Activated T-cell treated with anti-CD3 and anti-CD28 coated beads, Interleukin-2, amount 50 U/mL, for 48 hours (primary cell): Measurements from ENCODE around the gene CNEP1R1.

Experiments
- DNase-seq, 2 experiments: peaks; one replicate each; pipeline ENCODE4 v3.0.0-alpha.2; 2020

CNEP1R1 gene

DNA sequence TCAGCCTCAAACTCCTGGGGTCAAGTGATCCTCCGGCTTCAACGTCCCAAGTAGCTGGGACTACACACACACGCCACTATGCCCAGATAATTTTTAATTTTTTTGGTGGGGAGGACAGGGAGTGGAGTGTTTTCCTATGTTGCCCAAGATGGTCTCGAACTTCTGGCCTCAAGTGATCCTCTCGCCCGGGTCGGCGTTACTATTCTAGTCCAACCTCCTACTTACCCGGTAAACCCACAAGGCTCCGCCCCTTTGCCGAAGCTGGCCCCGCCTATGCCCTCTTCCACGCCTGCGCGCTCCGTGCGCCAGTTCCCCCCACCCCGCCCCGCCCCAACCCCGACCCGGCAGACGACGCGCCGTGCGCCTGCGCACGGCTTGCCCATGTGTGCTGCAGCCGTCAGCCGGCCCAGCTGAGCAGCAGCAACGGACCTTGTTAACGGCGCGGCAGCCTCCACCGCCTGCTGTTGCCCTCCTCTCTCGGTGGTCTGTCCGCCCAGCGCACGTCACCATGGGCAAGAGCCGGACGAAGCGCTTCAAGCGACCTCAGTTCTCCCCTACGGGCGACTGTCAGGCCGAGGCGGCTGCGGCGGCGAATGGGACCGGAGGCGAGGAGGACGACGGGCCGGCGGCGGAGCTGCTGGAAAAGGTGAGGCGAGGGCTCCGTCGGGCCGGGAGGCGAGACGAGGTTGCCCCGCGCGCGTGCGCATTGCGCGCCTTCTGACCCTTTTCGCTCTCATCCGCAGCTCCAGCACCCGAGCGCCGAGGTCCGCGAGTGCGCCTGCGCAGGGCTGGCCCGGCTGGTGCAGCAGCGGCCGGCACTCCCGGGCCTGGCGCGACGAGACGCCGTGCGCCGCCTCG lies 40.8 kb downstream of the CNEP1R1 start, which contains the start of gene HEATR3:
Gene HEATR3 (plus strand): TSS at position 347 of the 858 bp plus-strand sequence. CDS start 162 bp downstream, at position 509.
- peak; percentile 98 to 99 for DNase-seq

- DNase-seq, result no peak
Measured at GRCh38 chr16:50066482-50067289, 41.7 kb downstream of the CNEP1R1 start.

- DNase-seq, result peak; percentile 42 to 47
Measured at GRCh38 chr16:50067290-50067853, 42.3 kb downstream of the CNEP1R1 start.

GRCh38 chr16:50068550-50068949 lies 43.5 kb downstream of the CNEP1R1 start:
- DNase-seq, result no peak

- DNase-seq, result no peak
Measured at GRCh38 chr16:50069060-50069459, 44.0 kb downstream of the CNEP1R1 start.

GRCh38 chr16:50071075-50071671 lies 46.1 kb downstream of the CNEP1R1 start:
- DNase-seq, result no peak

- DNase-seq, result no peak
Measured at GRCh38 chr16:50072730-50073129, 47.7 kb downstream of the CNEP1R1 start.

DNA sequence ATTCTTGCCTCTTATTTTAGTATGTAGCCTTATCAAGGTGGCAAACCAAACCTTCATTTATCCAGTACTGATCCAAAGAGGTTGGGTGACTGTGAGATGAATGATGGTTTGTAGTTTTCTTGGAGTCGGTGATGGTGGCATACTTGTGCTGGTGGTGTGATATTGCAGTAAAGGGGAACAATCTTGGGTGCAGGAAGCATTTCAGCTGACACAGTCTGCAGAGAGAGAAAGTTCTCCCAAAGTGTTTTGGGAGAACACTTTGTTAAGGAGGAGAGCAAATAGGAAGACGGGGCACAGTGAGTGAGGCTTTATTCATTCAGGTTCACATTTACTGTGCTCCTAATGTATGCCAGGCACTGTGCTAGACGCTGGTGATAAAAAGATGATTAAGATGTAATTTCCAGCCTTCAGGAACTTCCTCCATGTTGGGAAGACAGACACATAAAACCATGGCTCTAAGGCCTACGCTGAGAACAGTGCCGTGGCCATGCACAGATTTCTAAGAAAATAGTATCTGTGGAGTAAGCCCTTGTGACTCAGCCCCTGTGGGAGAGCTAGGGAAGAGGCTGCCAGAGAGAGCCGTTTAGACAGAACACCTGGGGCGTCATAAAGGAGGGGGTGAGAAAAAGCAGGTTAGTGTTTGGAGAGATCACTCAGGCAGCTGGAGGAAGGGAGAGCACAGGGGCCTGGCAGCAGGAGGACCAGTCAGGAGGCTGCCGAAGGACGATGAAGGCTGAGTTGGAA lies 54.5 kb downstream of the CNEP1R1 start:
- DNase-seq, result no peak

- DNase-seq, result no peak
Measured at GRCh38 chr16:50081428-50082018, 56.5 kb downstream of the CNEP1R1 start.

GRCh38 chr16:50083996-50084395 lies 59.0 kb downstream of the CNEP1R1 start:
- no peak for DNase-seq

- DNase-seq, result no peak
Measured at GRCh38 chr16:50086176-50086575, 61.2 kb downstream of the CNEP1R1 start.
